PFSK-1 (cell line): ENCODE measurements around the gene GMIP.

Experiments
- FOXP2 ChIP-seq: optimal IDR thresholded peaks from 2 replicates; pipeline ENCODE3; 2011; ENCODE audit warnings: borderline replicate concordance, control low read depth, inconsistent platforms; ENCODE audit not compliant: insufficient read depth; ENCODE audit errors: extremely low read length, extremely low read depth
- POLR2AphosphoS5 ChIP-seq: IDR thresholded peaks from 2 replicates; pipeline ENCODE4 v1.6.1; 2012; ENCODE audit warnings: low read depth, mild to moderate bottlenecking, control low read depth, low read length, moderate library complexity
- SIN3A ChIP-seq: IDR thresholded peaks from 2 replicates; pipeline ENCODE4 v1.6.1; 2012; ENCODE audit warnings: mild to moderate bottlenecking, low read length, moderate library complexity, borderline replicate concordance; ENCODE audit not compliant: insufficient read depth
- TAF1 ChIP-seq: IDR thresholded peaks from 2 replicates; pipeline ENCODE4 v1.6.1; 2012; ENCODE audit warnings: low read length, control low read depth, borderline replicate concordance; ENCODE audit not compliant: insufficient read depth
- TF ChIP-seq, protein P1 (sequence below), 2 experiments: IDR thresholded peaks; 2 replicates each; pipeline versions ENCODE4 v1.6.1 to v1.8.0; 2011 to 2012; ENCODE audit warnings: low read depth in 2 of 2, low read length in 2 of 2, control low read depth in 1 of 2, inconsistent platforms in 1 of 2, mild to moderate bottlenecking in 1 of 2, moderate library complexity in 1 of 2; ENCODE audit not compliant: insufficient read depth in 1 of 2

DNA sequence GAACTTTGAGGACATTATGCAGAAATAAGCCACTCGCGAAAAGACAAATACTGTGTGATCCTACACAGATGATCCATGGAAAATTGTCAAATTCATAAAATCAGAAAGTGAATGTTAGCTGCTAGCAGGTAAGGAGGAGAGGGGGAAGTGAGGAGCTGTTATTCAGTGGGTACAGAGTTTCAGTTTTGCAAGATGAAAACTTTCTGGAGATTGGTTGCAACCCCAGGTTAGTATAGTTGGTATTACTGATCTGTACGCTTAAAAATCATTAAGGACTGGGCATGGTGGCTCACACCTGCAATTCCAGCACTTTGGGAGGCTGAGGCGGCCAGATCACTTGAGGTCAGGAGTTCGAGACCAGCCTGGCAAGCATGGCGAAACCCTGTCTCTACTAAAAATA lies 43.1 kb upstream of the GMIP start:
- TF ChIP-seq POLR2AphosphoS5 = no peak
- TF ChIP-seq, protein P1, sequence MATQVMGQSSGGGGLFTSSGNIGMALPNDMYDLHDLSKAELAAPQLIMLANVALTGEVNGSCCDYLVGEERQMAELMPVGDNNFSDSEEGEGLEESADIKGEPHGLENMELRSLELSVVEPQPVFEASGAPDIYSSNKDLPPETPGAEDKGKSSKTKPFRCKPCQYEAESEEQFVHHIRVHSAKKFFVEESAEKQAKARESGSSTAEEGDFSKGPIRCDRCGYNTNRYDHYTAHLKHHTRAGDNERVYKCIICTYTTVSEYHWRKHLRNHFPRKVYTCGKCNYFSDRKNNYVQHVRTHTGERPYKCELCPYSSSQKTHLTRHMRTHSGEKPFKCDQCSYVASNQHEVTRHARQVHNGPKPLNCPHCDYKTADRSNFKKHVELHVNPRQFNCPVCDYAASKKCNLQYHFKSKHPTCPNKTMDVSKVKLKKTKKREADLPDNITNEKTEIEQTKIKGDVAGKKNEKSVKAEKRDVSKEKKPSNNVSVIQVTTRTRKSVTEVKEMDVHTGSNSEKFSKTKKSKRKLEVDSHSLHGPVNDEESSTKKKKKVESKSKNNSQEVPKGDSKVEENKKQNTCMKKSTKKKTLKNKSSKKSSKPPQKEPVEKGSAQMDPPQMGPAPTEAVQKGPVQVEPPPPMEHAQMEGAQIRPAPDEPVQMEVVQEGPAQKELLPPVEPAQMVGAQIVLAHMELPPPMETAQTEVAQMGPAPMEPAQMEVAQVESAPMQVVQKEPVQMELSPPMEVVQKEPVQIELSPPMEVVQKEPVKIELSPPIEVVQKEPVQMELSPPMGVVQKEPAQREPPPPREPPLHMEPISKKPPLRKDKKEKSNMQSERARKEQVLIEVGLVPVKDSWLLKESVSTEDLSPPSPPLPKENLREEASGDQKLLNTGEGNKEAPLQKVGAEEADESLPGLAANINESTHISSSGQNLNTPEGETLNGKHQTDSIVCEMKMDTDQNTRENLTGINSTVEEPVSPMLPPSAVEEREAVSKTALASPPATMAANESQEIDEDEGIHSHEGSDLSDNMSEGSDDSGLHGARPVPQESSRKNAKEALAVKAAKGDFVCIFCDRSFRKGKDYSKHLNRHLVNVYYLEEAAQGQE (IDR thresholded peaks at IDR 0.05; ENCODE audit: insufficient read depth in 1 of 2, low read depth in 2 of 2, low read length in 2 of 2) = no peak
- TF ChIP-seq TAF1 = no peak
- TF ChIP-seq FOXP2 = no peak
- TF ChIP-seq SIN3A = no peak
